HG02623 (cell line): ENCODE data around the gene CPN1.
"Not testable (repeated sequence)": the region's sequence is repeated elsewhere in the genome, so short reads cannot be mapped to it uniquely, and the experiment has no call there.

Experiments
- ATAC-seq: cut with Tn5 transposase; IDR thresholded peaks from one replicate; pipeline ENCODE4 v1.9.1; 2021; ENCODE audit warnings: moderate library complexity; ENCODE audit not compliant: unreplicated experiment

Gene CPN1

GRCh38 chr10:100081075-100082001, at the start of gene CPN1:
CPN1 (minus strand) TSS chr10:100081869; CDS start chr10:100081625, 244 bp downstream.
- ATAC-seq, result no peak

- ATAC-seq, result no peak
Observed at GRCh38 chr10:100130831-100131230, 49.2 kb upstream of the CPN1 start.

DNA sequence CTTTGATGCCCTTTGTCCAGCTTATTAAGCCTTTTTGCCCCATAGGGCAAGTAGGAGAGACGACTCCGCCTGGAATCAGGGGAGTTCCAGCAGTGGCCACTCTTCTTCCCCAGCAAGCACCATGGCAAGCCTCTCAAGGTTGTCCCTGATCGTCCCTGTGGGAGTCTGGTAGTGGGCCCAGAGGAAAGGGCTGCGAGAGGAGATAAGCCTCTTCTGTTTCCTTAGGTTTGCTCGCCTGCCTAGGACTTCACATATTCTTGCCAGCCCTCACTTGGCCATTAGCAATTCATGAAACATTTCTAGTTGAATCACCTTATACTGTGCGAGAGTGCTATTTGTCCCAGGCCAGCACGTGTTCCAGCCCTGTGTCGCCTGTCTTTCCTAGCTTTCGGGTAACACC, 47.8 kb upstream of the CPN1 start:
- ATAC-seq, result no peak

DNA sequence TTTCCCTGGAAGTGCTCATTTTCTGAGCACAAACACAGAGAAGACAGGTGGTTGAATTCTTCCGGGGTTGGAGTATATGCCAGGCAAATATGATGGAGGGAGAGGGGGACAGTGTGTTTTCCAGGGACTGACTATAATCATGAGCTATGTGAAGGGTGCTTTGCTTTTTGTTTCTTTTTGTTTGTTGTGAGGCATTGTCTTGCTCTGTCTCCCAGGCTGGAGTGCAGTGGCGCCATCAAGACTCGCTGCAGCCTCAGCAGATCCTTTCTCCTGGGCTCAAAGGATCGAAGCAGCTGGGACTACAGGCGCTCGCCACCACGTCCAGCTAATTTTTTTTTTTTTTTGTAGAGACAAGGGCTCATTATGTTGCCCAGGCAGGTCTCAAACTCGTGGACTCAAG, 47.3 kb upstream of the CPN1 start:
- no peak for ATAC-seq

- ATAC-seq, result not testable (repeated sequence)
Observed at GRCh38 chr10:100125335-100125734, 43.7 kb upstream of the CPN1 start.

- ATAC-seq, result no peak
Observed at GRCh38 chr10:100124097-100124496, 42.4 kb upstream of the CPN1 start.

- ATAC-seq, result no peak
Observed at GRCh38 chr10:100122780-100123179, 41.1 kb upstream of the CPN1 start.

DNA sequence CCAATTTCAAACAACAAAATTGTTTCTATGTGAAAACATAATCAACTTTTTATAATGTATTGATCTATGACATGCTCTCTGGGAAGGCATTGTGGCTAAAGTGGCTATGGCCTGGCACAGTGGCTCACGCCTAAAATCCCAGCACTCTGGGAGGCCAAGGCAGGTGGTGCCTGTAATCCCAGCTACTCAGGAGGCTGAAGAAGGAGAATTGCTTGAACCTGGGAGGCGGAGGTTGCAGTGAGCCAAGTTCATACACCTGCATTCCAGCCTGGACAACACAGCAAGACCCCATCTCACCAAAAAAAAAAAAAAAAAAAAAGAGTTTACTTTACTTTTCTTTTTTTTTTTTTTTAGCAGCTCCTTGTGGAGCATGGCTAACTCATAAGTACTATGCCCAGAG, 38.9 kb upstream of the CPN1 start:
- ATAC-seq, result no peak

- no peak for ATAC-seq
Observed at GRCh38 chr10:100119726-100120125, 38.1 kb upstream of the CPN1 start.

- ATAC-seq, result no peak
Observed at GRCh38 chr10:100114976-100115770, 33.5 kb upstream of the CPN1 start.

- ATAC-seq, result no peak
Observed at GRCh38 chr10:100114460-100114859, 32.8 kb upstream of the CPN1 start.

DNA sequence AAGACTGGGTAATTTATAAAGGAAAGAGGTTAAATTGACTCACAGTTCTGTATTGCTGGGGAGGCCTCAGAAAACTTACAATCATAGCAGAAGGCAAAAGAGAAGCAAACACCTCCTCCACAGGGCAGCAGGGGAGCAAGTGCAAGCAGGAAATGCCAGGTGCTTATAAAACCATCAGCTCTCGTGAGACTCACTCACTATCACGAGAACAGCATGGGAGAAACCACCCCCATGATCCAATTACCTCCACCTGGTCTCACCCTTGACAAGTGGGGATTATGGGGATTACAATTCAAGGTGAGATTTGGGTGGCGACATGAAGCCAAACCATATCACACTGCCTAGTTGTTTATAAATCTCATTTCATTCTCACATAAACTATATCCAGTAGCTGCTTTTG, 28.0 kb upstream of the CPN1 start:
- no peak for ATAC-seq

- no peak for ATAC-seq
Observed at GRCh38 chr10:100106865-100107264, 25.2 kb upstream of the CPN1 start.

DNA sequence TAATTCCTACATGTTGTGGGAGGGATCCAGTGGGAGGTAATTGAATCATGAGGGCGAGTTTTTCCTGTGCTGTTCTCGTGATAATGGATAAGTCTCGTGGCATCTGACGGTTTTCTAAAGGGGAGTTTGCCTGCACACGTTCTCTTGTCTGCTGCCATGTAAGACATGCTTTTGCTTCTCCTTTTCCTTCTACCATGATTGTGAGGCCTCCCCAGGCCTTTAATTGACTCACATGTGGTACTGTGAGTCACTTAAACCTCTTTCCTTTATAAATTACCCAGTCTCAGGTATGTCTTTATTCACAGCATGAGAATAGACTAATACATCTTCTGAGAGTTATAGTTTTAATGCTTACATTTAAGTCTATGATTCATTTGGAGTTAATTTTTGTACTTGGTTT, 22.6 kb upstream of the CPN1 start:
- no peak for ATAC-seq

- no peak for ATAC-seq
Observed at GRCh38 chr10:100103581-100103980, 21.9 kb upstream of the CPN1 start.

DNA sequence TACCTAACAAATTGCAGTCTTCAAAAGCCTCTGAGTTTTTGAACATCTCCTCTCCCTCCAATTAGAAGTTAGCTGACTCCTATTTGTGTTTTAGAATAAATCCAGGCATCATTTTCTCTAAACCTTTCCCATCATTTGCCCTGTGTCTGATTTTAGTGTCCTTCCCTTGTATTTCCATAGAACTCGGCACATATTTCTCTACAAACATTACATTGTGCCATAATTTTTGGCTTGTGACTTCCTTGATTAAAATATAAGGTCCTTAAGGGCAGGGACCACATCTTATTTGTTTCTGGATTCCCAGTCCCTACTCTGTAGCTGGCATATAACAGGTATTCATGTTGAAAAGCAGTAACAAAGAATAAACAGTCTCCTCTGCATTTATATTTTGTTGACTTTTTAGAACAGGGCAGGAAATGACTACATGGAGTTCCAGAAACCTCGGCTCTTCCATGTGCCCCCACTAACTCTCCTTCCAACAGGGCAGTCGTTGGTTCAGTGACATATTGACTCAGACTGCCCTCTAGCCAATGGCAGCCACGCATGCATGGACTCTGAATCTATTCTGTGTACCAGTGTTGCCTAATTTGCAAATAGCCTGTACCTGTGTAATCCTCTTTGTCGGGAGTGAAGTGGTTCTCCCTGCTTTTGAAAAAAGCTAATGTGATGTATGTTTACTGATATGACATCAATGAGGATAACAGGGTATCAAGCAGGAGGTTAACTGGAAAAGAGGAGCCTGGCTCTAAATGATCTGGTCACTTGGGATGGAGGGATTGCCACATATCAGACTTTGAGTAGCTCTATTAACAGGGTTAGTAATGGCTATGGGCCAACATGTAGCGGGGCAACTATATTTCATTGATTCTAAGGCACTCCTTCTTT, 19.8 kb upstream of the CPN1 start:
- no peak for ATAC-seq

DNA sequence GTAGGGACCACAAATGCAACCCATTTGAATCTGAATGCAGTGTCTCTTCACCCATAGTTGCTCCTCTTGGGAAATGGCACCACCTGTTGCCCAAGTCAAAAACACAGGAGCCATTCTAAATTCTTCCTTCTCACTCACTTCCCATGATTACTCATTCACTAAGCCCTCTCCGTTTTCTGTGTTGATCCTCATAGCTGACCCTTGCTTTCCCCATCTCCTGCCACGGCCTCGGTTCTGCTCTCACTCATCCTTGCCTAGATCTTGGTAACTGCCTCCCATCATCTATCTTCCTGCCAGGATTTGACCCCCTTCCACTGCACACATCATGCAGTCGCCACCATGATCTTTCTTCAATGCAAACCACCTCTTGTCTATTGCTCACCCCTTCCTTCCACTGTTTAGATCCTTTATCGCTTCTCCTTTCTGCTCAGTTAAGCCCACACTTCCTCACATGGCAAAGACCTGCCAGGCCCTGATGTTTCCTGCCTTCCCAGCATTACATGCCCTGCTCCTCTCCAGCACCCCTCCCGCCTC, 19.0 kb upstream of the CPN1 start:
- ATAC-seq, result no peak

DNA sequence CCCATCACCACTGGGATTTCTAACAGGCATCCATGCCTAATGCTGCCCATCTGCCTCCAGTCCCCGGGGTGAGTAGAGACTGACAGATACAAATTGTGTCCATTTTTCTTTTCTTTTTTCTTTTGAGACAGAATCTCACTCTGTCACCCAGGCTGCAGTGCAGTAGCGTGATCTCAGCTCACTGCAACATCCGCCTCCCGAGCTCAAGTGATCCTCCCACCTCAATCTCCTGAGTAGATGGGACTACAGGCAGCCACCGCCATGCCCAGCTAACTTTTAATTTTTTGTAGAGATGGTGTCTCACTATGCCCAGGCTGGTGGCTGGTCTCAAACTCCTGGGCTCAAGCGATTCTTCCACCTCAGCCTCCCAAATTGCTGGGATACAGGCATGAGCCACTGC, 7.6 kb upstream of the CPN1 start:
- ATAC-seq, result no peak

- not testable (repeated sequence) for ATAC-seq
Observed at GRCh38 chr10:100086708-100087107, 5.0 kb upstream of the CPN1 start.

DNA sequence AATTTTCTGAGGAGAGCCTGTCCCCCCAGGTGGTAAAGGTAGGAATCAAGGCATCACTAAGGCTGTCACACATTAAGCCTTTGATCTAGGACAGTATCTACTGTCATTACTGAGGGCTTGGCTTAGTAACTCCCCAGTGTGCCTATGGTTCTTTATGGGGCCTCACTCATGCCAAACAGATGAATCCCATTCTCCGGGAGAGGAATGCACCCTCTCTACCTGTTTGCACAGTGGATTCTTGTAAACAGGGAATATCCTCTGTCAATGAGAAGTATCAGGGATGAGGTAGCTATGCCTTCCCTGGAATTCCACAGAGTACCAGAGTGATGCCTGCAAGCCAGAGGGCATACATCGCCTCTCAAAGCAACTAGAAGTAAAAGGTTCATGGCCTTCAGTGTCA, 3.9 kb upstream of the CPN1 start:
- no peak for ATAC-seq

- no peak for ATAC-seq
Observed at GRCh38 chr10:100083623-100084022, 2.0 kb upstream of the CPN1 start.
